Ovary (tissue), 9 donors: Measurements from ENCODE around the gene HACD2. TPM values are rescaled to one million over a fixed set of nuclear protein-coding genes. Genes with fewer than 3 reads are reported as not detected.

Source experiments
- DNase-seq, 5 donors: peaks; one replicate each; pipeline ENCODE4 v3.0.0-alpha.2; 2019 to 2020
- H3K27ac ChIP-seq, 2 donors: fragments of 200-600 bp; one replicate each; pipeline versions ENCODE4 v1.5.1 to v1.8.0; 2019 to 2022
- H3K27me3 ChIP-seq: fragments of 200-600 bp; one replicate; pipeline ENCODE4 v1.8.0; 2022
- H3K36me3 ChIP-seq: fragments of 200-600 bp; sonication (generic); one replicate; pipeline ENCODE4 v1.5.1; 2019
- H3K4me1 ChIP-seq: one replicate; pipeline ENCODE4 v1.8.1; 2013; ENCODE audit warnings: mild to moderate bottlenecking, moderate library complexity; ENCODE audit not compliant: insufficient read depth
- H3K4me3 ChIP-seq: fragments of 200-600 bp; sonication (generic); one replicate; pipeline ENCODE4 v1.5.1; 2017
- H3K9me3 ChIP-seq, 2 donors: fragments of 200-600 bp in 1 of 2; sonication (generic) in 1 of 2; one replicate each; pipeline versions ENCODE4 v1.5.1 to v1.8.1; 2013 to 2019; ENCODE audit warnings: mild to moderate bottlenecking in 1 of 2, moderate library complexity in 1 of 2
- CTCF ChIP-seq, 3 donors: fragments of 450-650 bp in 2 of 3; fragments of 200-600 bp in 1 of 3; IDR thresholded peaks; one replicate each; pipeline versions ENCODE4 v1.5.1 to v1.8.0; 2016 to 2022; ENCODE audit warnings: antibody characterized with exemption in 3 of 3, mild to moderate bottlenecking in 1 of 3
- EP300 ChIP-seq: sonication (generic); formaldehyde crosslinking; IDR thresholded peaks from one replicate; pipeline ENCODE4 v1.6.1; 2017; ENCODE audit warnings: antibody characterized with exemption
- POLR2A ChIP-seq: fragments of 450-650 bp; IDR thresholded peaks from one replicate; pipeline ENCODE4 v1.6.1; 2017; ENCODE audit warnings: antibody characterized with exemption, mild to moderate bottlenecking, moderate library complexity
- WGBS, 3 donors: extraction: QIAGEN DNeasy Blood & Tissue Kit in 1 of 3; methylation state at CpG; one replicate each; pipeline versions ENCODE4 v1.1.5 to v1.1.7; 2013 to 2017; 5-methylcytosine and 5-hydroxymethylcytosine counted together
- intact Hi-C, 4 donors: fragments of 100-400 bp; cut with DNase I; formaldehyde crosslinking; loops; one replicate each; pipeline versions ENCODE4 v1.11.0 to v1.15.1; 2022 to 2023
- polyA plus RNA-seq, 2 donors: library from polyadenylated mRNA; stranded (reverse); fragments of 200-250 nt in 1 of 2; fragments of 350-450 nt in 1 of 2; fragmentation: Illumina TruSeq in 1 of 2; extraction: RNeasy Lipid Tissue Mini Kit (QIAGEN cat#74804) in 1 of 2; gene quantifications; one replicate each; pipeline ENCODE4 v1.2.3, GENCODE V29; 2013 to 2014
- total RNA-seq, 7 donors: library from RNA; depleted of rRNA in 2 of 7; stranded (reverse); fragments of >200 nt in 2 of 7; fragmentation: NEBNext Ultra II Directional in 3 of 7; extraction: Animal tissue kit (Norgen Biotek cat#: 25700) in 3 of 7; gene quantifications; one replicate each; pipeline versions ENCODE4 v1.1.0 to v1.2.4, GENCODE V29; 2016 to 2023
- donor health status: DM: no; HTN: no; CAD: no; lungs with moderate emphysema.
- donor health status: DM: no; HTN: no; CAD: no.
- donor health status: Bipolar disorder and iron deficiency.
- donor health status: DM: yes; HTN: yes; CAD: no.
- donor health status: DM: no; HTN: no; CAD: no.
- donor health status: DM: yes; HTN: yes; CAD: no.

HACD2 gene
- total and polyA plus RNA-seq, 9 donors = 12.6 to 33.2 (median 20.9) TPM

- WGBS, 3 donors = 66 to 77% (median 67%) methylated on average over 3 of the region's 3 CpGs
- TF ChIP-seq EP300 (no peak), CTCF (IDR thresholded peaks at IDR 0.05) (no peak), POLR2A (no peak)
- Histone ChIP-seq H3K9me3 (no peaks in the 10 kb centered on the region), H3K4me1 (no peaks in the 10 kb centered on the region), H3K36me3 (no peaks in the 10 kb centered on the region), H3K27me3 (no peaks in the 10 kb centered on the region), H3K4me3 (no peak overlapping the region), H3K27ac (no peak overlapping the region)
- DNase-seq = no peak
- intact Hi-C loops = no loop called here
Measured at GRCh38 chr3:123511726-123512125, 73.1 kb downstream of the HACD2 start.

- no peaks in the 10 kb centered on the region for H3K9me3 ChIP-seq
Measured at GRCh38 chr3:123511084-123511483, 73.8 kb downstream of the HACD2 start.

GRCh38 chr3:123508178-123508577 lies 76.7 kb downstream of the HACD2 start:
- intact Hi-C loops = no loop called here
- 61 to 76% (median 68%) methylated on average over 6 of the region's 6 CpGs for WGBS, 3 donors
- H3K4me3 ChIP-seq = no peak overlapping the region
- H3K36me3 ChIP-seq = no peaks in the 10 kb centered on the region
- H3K9me3 ChIP-seq = no peaks in the 10 kb centered on the region
- TF ChIP-seq CTCF (IDR thresholded peaks at IDR 0.05) (no peak), EP300 (no peak), POLR2A (no peak)
- no peak overlapping the region for H3K27ac ChIP-seq
- no peak for DNase-seq
- H3K4me1 ChIP-seq = no peaks in the 10 kb centered on the region
- H3K27me3 ChIP-seq = no peaks in the 10 kb centered on the region

More at GRCh38 chr3:123511084-123511483, 73.8 kb downstream of the HACD2 start:
- no peak overlapping the region for H3K27ac ChIP-seq
- TF ChIP-seq POLR2A (no peak), CTCF (IDR thresholded peaks at IDR 0.05) (no peak), EP300 (no peak)
- H3K4me1 ChIP-seq = no peaks in the 10 kb centered on the region
- intact Hi-C loops = no loop called here
- no peaks in the 10 kb centered on the region for H3K36me3 ChIP-seq
- H3K4me3 ChIP-seq = no peak overlapping the region
- no peaks in the 10 kb centered on the region for H3K27me3 ChIP-seq
- DNase-seq = no peak

- Histone ChIP-seq H3K4me3 (no peak overlapping the region), H3K9me3 (no peaks in the 10 kb centered on the region), H3K36me3 (no peaks in the 10 kb centered on the region), H3K4me1 (no peaks in the 10 kb centered on the region), H3K27ac (no peak overlapping the region), H3K27me3 (no peaks in the 10 kb centered on the region)
- 91 to 98% (median 97%) methylated on average over 6 of the region's 6 CpGs for WGBS, 3 donors
- DNase-seq = no peak
- no peak for TF ChIP-seq CTCF (IDR thresholded peaks at IDR 0.05)
- intact Hi-C loops = no loop called here
Measured at GRCh38 chr3:123505820-123506219, 79.0 kb downstream of the HACD2 start.

- intact Hi-C loops = no loop called here
- no peaks in the 10 kb centered on the region for H3K36me3 ChIP-seq
- no peak overlapping the region for H3K27ac ChIP-seq
- H3K9me3 ChIP-seq = no peaks in the 10 kb centered on the region
- H3K4me3 ChIP-seq = no peak overlapping the region
- no peaks in the 10 kb centered on the region for H3K4me1 ChIP-seq
- 72 to 86% (median 79%) methylated on average over 3 of the region's 3 CpGs for WGBS, 3 donors
- H3K27me3 ChIP-seq = no peaks in the 10 kb centered on the region
- TF ChIP-seq POLR2A (no peak), EP300 (no peak), CTCF (IDR thresholded peaks at IDR 0.05) (no peak)
- no peak for DNase-seq
Measured at GRCh38 chr3:123503203-123503602, 81.7 kb downstream of the HACD2 start.
